ENCODE measurements around the gene MTMR11.

The MTMR11 gene

GRCh38 chr1:149881876-149882275 is 54.8 kb downstream of the MTMR11 start:
- no peak for DNase-seq (ENCODE audit: low read depth in 2 of 2)
- no peak overlapping the region for H3K4me3 ChIP-seq (replicated peaks in 1 of 2; ENCODE audit: low read depth in 2 of 2, low read length in 2 of 2)
- TF ChIP-seq, protein P1, sequence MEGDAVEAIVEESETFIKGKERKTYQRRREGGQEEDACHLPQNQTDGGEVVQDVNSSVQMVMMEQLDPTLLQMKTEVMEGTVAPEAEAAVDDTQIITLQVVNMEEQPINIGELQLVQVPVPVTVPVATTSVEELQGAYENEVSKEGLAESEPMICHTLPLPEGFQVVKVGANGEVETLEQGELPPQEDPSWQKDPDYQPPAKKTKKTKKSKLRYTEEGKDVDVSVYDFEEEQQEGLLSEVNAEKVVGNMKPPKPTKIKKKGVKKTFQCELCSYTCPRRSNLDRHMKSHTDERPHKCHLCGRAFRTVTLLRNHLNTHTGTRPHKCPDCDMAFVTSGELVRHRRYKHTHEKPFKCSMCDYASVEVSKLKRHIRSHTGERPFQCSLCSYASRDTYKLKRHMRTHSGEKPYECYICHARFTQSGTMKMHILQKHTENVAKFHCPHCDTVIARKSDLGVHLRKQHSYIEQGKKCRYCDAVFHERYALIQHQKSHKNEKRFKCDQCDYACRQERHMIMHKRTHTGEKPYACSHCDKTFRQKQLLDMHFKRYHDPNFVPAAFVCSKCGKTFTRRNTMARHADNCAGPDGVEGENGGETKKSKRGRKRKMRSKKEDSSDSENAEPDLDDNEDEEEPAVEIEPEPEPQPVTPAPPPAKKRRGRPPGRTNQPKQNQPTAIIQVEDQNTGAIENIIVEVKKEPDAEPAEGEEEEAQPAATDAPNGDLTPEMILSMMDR (IDR thresholded peaks at IDR 0.05; ENCODE audit: low read depth, low read length) = no peak

DNA sequence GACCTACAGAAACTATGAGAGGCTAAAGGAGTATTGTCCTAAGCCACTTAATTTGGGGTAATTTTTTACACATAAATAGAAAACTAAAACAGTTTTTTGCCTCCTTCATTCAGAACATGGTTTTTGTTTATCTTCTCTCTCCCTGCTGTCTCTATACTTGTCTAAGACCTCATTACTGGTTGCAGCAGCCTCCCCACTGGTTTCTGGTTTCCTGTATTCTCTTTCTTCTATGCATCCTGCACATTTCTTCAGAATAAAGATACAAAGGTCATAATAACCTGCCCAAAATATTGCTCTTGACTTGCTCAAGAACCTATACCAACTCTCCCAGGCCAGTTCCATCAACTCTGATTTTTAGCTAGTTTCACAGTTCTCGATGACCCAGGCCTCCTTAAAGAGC is 57.1 kb downstream of the MTMR11 start:
- no peak for DNase-seq (ENCODE audit: low read depth in 2 of 2)
- H3K4me3 ChIP-seq (replicated peaks in 1 of 2; ENCODE audit: low read depth in 2 of 2, low read length in 2 of 2) = no peak overlapping the region
- TF ChIP-seq, protein P1 (IDR thresholded peaks at IDR 0.05; ENCODE audit: low read depth, low read length) = no peak
